IMR-90 (cell line): Measurements from ENCODE around the gene GINS1. TPM values are rescaled to one million over a fixed set of nuclear protein-coding genes. Genes with fewer than 3 reads are reported as not detected.

Source experiments
- ATAC-seq: fragments of 200-7000 bp; cut with Tn5 transposase; 2 replicates; pipeline ENCODE4 v1.9.1; 2020; ENCODE audit warnings: low read depth, mild to moderate bottlenecking, moderate library complexity
- BruUV-seq: library from RNA; stranded (reverse); fragments of 400-500 nt; replicated peaks from 2 replicates; lab custom pipeline; 2021; lab: Mats Ljungman, UMichigan
- CTCF ChIA-PET: fragments of 300-600 bp; formaldehyde crosslinking; extraction: SDS; loops from one replicate; lab custom pipeline; 2021; ENCODE audit warnings: antibody characterized with exemption; lab: Yijun Ruan, JAX
- POLR2A ChIA-PET: fragments of 300-600 bp; sonication (Branson Sonifier 250); formaldehyde crosslinking; loops from one replicate; lab custom pipeline; 2022; ENCODE audit warnings: antibody characterized with exemption; ENCODE audit not compliant: unreplicated experiment; lab: Charles Lee
- DNase-seq: peaks from one replicate; pipeline ENCODE4 v3.0.0; 2013
- H2AFZ ChIP-seq: replicated peaks from 2 replicates; pipeline ENCODE3; 2013; ENCODE audit warnings: low read length, mild to moderate bottlenecking; ENCODE audit not compliant: poor library complexity
- H2AK5ac ChIP-seq: 2 replicates; pipeline ENCODE4 v1.6.1; 2013; ENCODE audit warnings: low read depth, low read length, inconsistent platforms
- H2AK9ac ChIP-seq: replicated peaks from 2 replicates; pipeline ENCODE3; 2013; ENCODE audit warnings: mild to moderate bottlenecking, low read depth, low read length, moderate library complexity; ENCODE audit not compliant: poor library complexity
- H2BK120ac ChIP-seq: 2 replicates; pipeline ENCODE4 v1.6.1; 2013; ENCODE audit warnings: low read depth, low read length, inconsistent platforms
- H2BK15ac ChIP-seq: 3 replicates; pipeline ENCODE4 v1.6.1; 2013; ENCODE audit warnings: low read depth, low read length, inconsistent platforms
- H2BK20ac ChIP-seq: 2 replicates; pipeline ENCODE4 v1.6.1; 2013; ENCODE audit warnings: low read depth, mild to moderate bottlenecking, inconsistent platforms, low read length, moderate library complexity
- H2BK5ac ChIP-seq: 2 replicates; pipeline ENCODE4 v1.6.1; 2013; ENCODE audit warnings: mild to moderate bottlenecking, low read depth, low read length, inconsistent platforms; ENCODE audit not compliant: poor library complexity, severe bottlenecking
- H3K14ac ChIP-seq: replicated peaks from 2 replicates; pipeline ENCODE4 v1.6.1; 2013; ENCODE audit warnings: low read depth, low read length, inconsistent platforms
- H3K18ac ChIP-seq: 2 replicates; pipeline ENCODE4 v1.6.1; 2013; ENCODE audit warnings: low read depth, low read length, control low read depth
- H3K23ac ChIP-seq: 2 replicates; pipeline ENCODE4 v1.6.1; 2013; ENCODE audit warnings: low read depth, low read length, inconsistent platforms
- H3K27ac ChIP-seq: 2 replicates; pipeline ENCODE4 v1.5.1; 2013; ENCODE audit warnings: mild to moderate bottlenecking, control low read depth, low read length; ENCODE audit not compliant: insufficient read depth
- H3K27me3 ChIP-seq: 2 replicates; pipeline ENCODE4 v1.6.1; 2013; ENCODE audit warnings: low read length; ENCODE audit not compliant: control insufficient read depth, insufficient read depth
- H3K36me3 ChIP-seq: 2 replicates; pipeline ENCODE4 v1.6.1; 2013; ENCODE audit warnings: low read length, mixed read lengths; ENCODE audit not compliant: control insufficient read depth, insufficient read depth
- H3K4ac ChIP-seq: 2 replicates; pipeline ENCODE4 v1.6.1; 2013; ENCODE audit warnings: low read depth, low read length, inconsistent platforms
- H3K4me1 ChIP-seq: 2 replicates; pipeline ENCODE4 v1.6.1; 2013; ENCODE audit warnings: low read length, mixed read lengths; ENCODE audit not compliant: control insufficient read depth, insufficient read depth
- H3K4me2 ChIP-seq: 2 replicates; pipeline ENCODE4 v1.6.1; 2013; ENCODE audit warnings: low read depth, mild to moderate bottlenecking, control low read depth, low read length, moderate library complexity
- H3K4me3 ChIP-seq: 2 replicates; pipeline ENCODE4 v1.5.1; 2013; ENCODE audit warnings: low read depth, mild to moderate bottlenecking, control low read depth, low read length, moderate library complexity; ENCODE audit not compliant: insufficient read depth
- H3K56ac ChIP-seq: 2 replicates; pipeline ENCODE4 v1.6.1; 2013; ENCODE audit warnings: low read length, inconsistent platforms; ENCODE audit not compliant: insufficient read depth; ENCODE audit errors: extremely low read depth
- H3K79me1 ChIP-seq, 2 experiments: 2 replicates each; pipeline ENCODE4 v1.6.1; 2013; ENCODE audit warnings: low read length in 2 of 2, inconsistent platforms in 1 of 2, low read depth in 1 of 2
- H3K9ac ChIP-seq: 2 replicates; pipeline ENCODE4 v1.6.1; 2013; ENCODE audit warnings: low read depth, low read length, control low read depth
- H3K9me1 ChIP-seq: 2 replicates; pipeline ENCODE4 v1.6.1; 2013; ENCODE audit warnings: low read length, inconsistent platforms; ENCODE audit not compliant: insufficient read depth
- H3K9me3 ChIP-seq: 2 replicates; pipeline ENCODE4 v1.6.1; 2013; ENCODE audit warnings: low read length; ENCODE audit not compliant: control insufficient read depth, insufficient read depth
- H4K20me1 ChIP-seq: 2 replicates; pipeline ENCODE4 v1.6.1; 2013; ENCODE audit warnings: low read length, inconsistent platforms; ENCODE audit not compliant: insufficient read depth
- H4K5ac ChIP-seq: 2 replicates; pipeline ENCODE4 v1.6.1; 2013; ENCODE audit warnings: mild to moderate bottlenecking, low read depth, low read length, control low read depth
- H4K8ac ChIP-seq, 2 experiments: 2 replicates each; pipeline ENCODE4 v1.6.1; 2013; ENCODE audit warnings: low read depth in 2 of 2, low read length in 2 of 2, control low read depth in 1 of 2, inconsistent platforms in 1 of 2
- H4K91ac ChIP-seq: 2 replicates; pipeline ENCODE4 v1.6.1; 2013; ENCODE audit warnings: low read depth, low read length, inconsistent platforms; ENCODE audit not compliant: insufficient read depth
- BHLHE40 ChIP-seq: fragments of 150-350 bp; IDR thresholded peaks from 2 replicates; pipeline ENCODE4 v1.6.1; 2016; ENCODE audit warnings: mild to moderate bottlenecking, low read depth, low read length
- CEBPB ChIP-seq: IDR thresholded peaks from 2 replicates; pipeline ENCODE4 v1.6.1; 2012; ENCODE audit warnings: low read depth, low read length, improper control_type of control experiment
- CHD1 ChIP-seq: IDR thresholded peaks from 2 replicates; pipeline ENCODE4 v1.6.1; 2012; ENCODE audit warnings: low read depth, low read length, improper control_type of control experiment
- CTCF ChIP-seq: conservative IDR thresholded peaks from 2 replicates; pipeline ENCODE4 v1.5.1; 2012; ENCODE audit warnings: mild to moderate bottlenecking, low read depth, low read length, improper control_type of control experiment
- FOS ChIP-seq: fragments of 150-350 bp; IDR thresholded peaks from 2 replicates; pipeline ENCODE4 v1.6.1; 2016; ENCODE audit warnings: low read depth, low read length
- MAFK ChIP-seq: IDR thresholded peaks from 2 replicates; pipeline ENCODE4 v1.6.1; 2012; ENCODE audit warnings: low read depth, low read length, improper control_type of control experiment
- MAZ ChIP-seq: IDR thresholded peaks from 2 replicates; pipeline ENCODE4 v1.6.1; 2012; ENCODE audit warnings: low read depth, mild to moderate bottlenecking, low read length, improper control_type of control experiment, moderate library complexity, borderline replicate concordance
- MXI1 ChIP-seq: IDR thresholded peaks from 2 replicates; pipeline ENCODE4 v1.6.1; 2012; ENCODE audit warnings: low read depth, mild to moderate bottlenecking, low read length, moderate library complexity, borderline replicate concordance
- NFE2L2 ChIP-seq: fragments of 150-350 bp; IDR thresholded peaks from 2 replicates; pipeline ENCODE4 v1.6.1; 2016; ENCODE audit warnings: low read depth, mild to moderate bottlenecking, low read length
- POLR2A ChIP-seq: IDR thresholded peaks from 2 replicates; pipeline ENCODE4 v1.6.1; 2012; ENCODE audit warnings: mild to moderate bottlenecking, low read depth, low read length
- RAD21 ChIP-seq: IDR thresholded peaks from 2 replicates; pipeline ENCODE4 v1.6.1; 2012; ENCODE audit warnings: low read length, improper control_type of control experiment
- RCOR1 ChIP-seq: IDR thresholded peaks from 2 replicates; pipeline ENCODE4 v1.6.1; 2012; ENCODE audit warnings: mild to moderate bottlenecking, low read length, improper control_type of control experiment; ENCODE audit not compliant: insufficient replicate concordance
- RFX5 ChIP-seq: IDR thresholded peaks from 2 replicates; pipeline ENCODE4 v1.8.0; 2012; ENCODE audit warnings: low read depth, mild to moderate bottlenecking, low read length, moderate library complexity
- SMC3 ChIP-seq: fragments of 150-350 bp; IDR thresholded peaks from 2 replicates; pipeline ENCODE4 v1.6.1; 2016; ENCODE audit warnings: low read depth, mild to moderate bottlenecking, antibody characterized with exemption, low read length, moderate library complexity
- WGBS, 2 experiments: methylation state at CpG; one replicate each; pipeline versions ENCODE4 v1.1.5 to v1.1.7; 2013; ENCODE audit warnings: missing lambda C conversion rate in 2 of 2; ENCODE audit not compliant: insufficient read length in 1 of 2; ENCODE audit errors: extremely low coverage in 2 of 2; 5-methylcytosine and 5-hydroxymethylcytosine counted together
- dilution Hi-C: fragments of 300-500 bp; cut with HindIII; formaldehyde crosslinking; loops from one replicate; pipeline ENCODE4 v1.14.3; 2018; ENCODE audit warnings: low sequenced_read_pairs; ENCODE audit not compliant: unreplicated experiment
- in situ Hi-C: fragments of 300-500 bp; cut with MboI; formaldehyde crosslinking; loops from 3 replicates; pipeline ENCODE4 v1.14.3; 2019; ENCODE audit warnings: low sequenced_read_pairs, inconsistent platforms, mixed read lengths
- intact Hi-C: fragments of 100-400 bp; cut with micrococcal nuclease; formaldehyde crosslinking; loops from 2 replicates; pipeline ENCODE4 v1.10.0; 2022
- polyA plus RNA-seq, 3 experiments: library from polyadenylated mRNA; depleted of rRNA; stranded (reverse); fragments of >200 nt; gene quantifications; 2 replicates each; pipeline ENCODE4 v1.2.3, GENCODE V29; 2012; ENCODE audit warnings: low replicate concordance in 1 of 3
- total RNA-seq: library from RNA; depleted of rRNA; stranded (reverse); fragments of >200 nt; gene quantifications from 2 replicates; pipeline ENCODE4 v1.2.3, GENCODE V29; 2012
- TF ChIP-seq, protein P1 (sequence below): fragments of 150-350 bp; IDR thresholded peaks from 2 replicates; pipeline ENCODE4 v1.6.1; 2017; ENCODE audit warnings: mild to moderate bottlenecking, antibody characterized with exemption, low read length, low read depth
- TF ChIP-seq, protein P2 (sequence below): fragments of 150-350 bp; IDR thresholded peaks from 2 replicates; pipeline ENCODE4 v1.6.1; 2016; ENCODE audit warnings: low read depth, mild to moderate bottlenecking, low read length, moderate library complexity, borderline replicate concordance

Gene GINS1
- total and polyA plus RNA-seq, 2 of the 4 experiments (the other 2 are of a cell fraction) = 4.9 to 6.6 TPM

GRCh38 chr20:25487306-25487705 lies 79.8 kb downstream of the GINS1 start:
- Histone ChIP-seq H4K8ac (no peak overlapping the region), H4K91ac (no peak overlapping the region), H2AK9ac (no peak overlapping the region), H2AFZ (no peak overlapping the region), H3K23ac (no peak overlapping the region), H2BK20ac (no peak overlapping the region), H3K4ac (no peak overlapping the region), H2BK5ac (no peak overlapping the region), H2BK120ac (no peak overlapping the region), H3K79me1 (no peaks in the 10 kb centered on the region), H3K4me3 (no peak overlapping the region), H4K5ac (no peak overlapping the region), H3K18ac (no peak overlapping the region), H3K56ac (no peak overlapping the region), H3K4me2 (no peak overlapping the region), H4K20me1 (no peaks in the 10 kb centered on the region), H3K27ac (no peak overlapping the region), H3K4me1 (peaks cover 3% of the 10 kb centered on the region), H2BK15ac (no peak overlapping the region), H3K9me1 (no peaks in the 10 kb centered on the region), H3K14ac (no peak overlapping the region), H3K9me3 (no peaks in the 10 kb centered on the region), H3K27me3 (no peaks in the 10 kb centered on the region), H3K9ac (no peak overlapping the region), H2AK5ac (no peak overlapping the region), H3K36me3 (peaks cover 30% of the 10 kb centered on the region)
- CTCF ChIA-PET = no interaction called here
- POLR2A ChIA-PET = no interaction called here
- dilution Hi-C loops (no loop called here), in situ Hi-C loops (no loop called here), intact Hi-C loops (loop anchor here (5.0 to 10.0 kb wide), 2 partner anchors 107 to 135 kb away; partner anchors contain the start of gene NANP)
- no TSS peak for BruUV-seq
- no peak for ATAC-seq
- no peak for TF ChIP-seq MXI1
- TF ChIP-seq SMC3 = no peak
- no peak for TF ChIP-seq POLR2A
- TF ChIP-seq FOS = no peak
- TF ChIP-seq, protein P1, sequence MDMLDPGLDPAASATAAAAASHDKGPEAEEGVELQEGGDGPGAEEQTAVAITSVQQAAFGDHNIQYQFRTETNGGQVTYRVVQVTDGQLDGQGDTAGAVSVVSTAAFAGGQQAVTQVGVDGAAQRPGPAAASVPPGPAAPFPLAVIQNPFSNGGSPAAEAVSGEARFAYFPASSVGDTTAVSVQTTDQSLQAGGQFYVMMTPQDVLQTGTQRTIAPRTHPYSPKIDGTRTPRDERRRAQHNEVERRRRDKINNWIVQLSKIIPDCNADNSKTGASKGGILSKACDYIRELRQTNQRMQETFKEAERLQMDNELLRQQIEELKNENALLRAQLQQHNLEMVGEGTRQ = no peak
- no peak for TF ChIP-seq CHD1
- TF ChIP-seq, protein P2, sequence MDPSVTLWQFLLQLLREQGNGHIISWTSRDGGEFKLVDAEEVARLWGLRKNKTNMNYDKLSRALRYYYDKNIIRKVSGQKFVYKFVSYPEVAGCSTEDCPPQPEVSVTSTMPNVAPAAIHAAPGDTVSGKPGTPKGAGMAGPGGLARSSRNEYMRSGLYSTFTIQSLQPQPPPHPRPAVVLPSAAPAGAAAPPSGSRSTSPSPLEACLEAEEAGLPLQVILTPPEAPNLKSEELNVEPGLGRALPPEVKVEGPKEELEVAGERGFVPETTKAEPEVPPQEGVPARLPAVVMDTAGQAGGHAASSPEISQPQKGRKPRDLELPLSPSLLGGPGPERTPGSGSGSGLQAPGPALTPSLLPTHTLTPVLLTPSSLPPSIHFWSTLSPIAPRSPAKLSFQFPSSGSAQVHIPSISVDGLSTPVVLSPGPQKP = no peak
- TF ChIP-seq RFX5 = no peak
- TF ChIP-seq MAZ = no peak
- TF ChIP-seq NFE2L2 = no peak
- no peak for TF ChIP-seq CEBPB
- TF ChIP-seq RCOR1 = no peak
- no peak for TF ChIP-seq MAFK
- TF ChIP-seq CTCF = no peak
- TF ChIP-seq BHLHE40 = no peak
- no peak for TF ChIP-seq RAD21
- WGBS, 2 experiments = no CpG with 5 or more reads among the region's 2 CpGs
- no peak for DNase-seq
